ENCODE data around the gene SPATA20. TPM values are rescaled to one million over a fixed set of nuclear protein-coding genes. Genes with fewer than 3 reads are reported as not detected.

Gene SPATA20
- total RNA-seq (10 to 100 TPM; 26.9 to 42.3 (median 36.1) TPM), polyA plus RNA-seq (10 to 100 TPM; 70.1 to 80.8 TPM)

DNA sequence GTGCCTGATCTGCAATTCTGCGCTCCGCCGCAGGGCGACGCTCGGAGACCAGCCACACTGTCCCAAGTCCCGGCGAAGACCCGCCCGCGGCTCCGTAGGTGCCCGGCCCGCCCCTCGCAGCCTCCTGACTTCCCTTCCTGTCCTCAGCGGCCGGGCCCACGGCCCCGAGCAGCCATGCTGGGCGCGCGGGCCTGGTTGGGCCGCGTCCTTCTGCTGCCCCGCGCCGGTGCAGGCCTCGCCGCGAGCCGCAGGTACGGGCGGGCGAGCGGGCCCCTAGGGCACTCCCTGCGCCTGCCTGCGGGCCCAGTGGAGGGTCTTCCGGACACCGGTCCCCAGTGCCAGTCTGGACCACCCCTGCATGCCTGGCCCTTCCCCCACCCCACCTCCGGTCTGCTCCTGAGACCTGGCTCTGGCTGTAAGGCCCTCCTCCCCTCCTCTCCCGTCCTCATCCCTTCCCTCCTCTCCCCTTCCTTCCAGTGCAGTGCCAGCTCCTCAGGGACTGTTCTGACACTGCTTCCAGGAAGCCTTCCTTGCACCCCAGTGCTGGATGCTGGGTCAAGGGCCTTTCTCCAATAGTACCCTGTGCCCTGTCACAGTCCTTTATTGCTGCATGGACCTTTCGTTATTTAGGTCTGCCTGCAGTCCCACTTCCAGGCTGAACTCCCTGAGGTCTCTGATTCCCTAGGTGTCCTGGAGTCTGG, at the start of gene SPATA20:
Gene SPATA20 (plus strand): TSS at position 140 of the 701 bp plus-strand sequence. CDS start 35 bp downstream, at position 175.
- 1 to 3% methylated on average over 21 to 42 of the region's 42 CpGs for WGBS, 2 donors
- peak; percentile 62 to 82 (median 72) for ATAC-seq
- Histone ChIP-seq H3K27ac (peak within 1 kb of the TSS; percentile 38 to 78 (median 52)), H3K27me3 (no peaks in the 10 kb centered on the region), H3K4me1 (peaks cover 7 to 19% (median 16%) of the 10 kb centered on the region in 3 donors), H3K4me3 (peak within 1 kb of the TSS; percentile 31 to 74 (median 58)), H3K9me3 (no peaks in the 10 kb centered on the region), H3K36me3 (peaks cover 0 to 4% (median 0%) of the 10 kb centered on the region in 3 donors)
- peak; percentile 89 to 97 (median 93) for DNase-seq
- TF ChIP-seq, protein P1, sequence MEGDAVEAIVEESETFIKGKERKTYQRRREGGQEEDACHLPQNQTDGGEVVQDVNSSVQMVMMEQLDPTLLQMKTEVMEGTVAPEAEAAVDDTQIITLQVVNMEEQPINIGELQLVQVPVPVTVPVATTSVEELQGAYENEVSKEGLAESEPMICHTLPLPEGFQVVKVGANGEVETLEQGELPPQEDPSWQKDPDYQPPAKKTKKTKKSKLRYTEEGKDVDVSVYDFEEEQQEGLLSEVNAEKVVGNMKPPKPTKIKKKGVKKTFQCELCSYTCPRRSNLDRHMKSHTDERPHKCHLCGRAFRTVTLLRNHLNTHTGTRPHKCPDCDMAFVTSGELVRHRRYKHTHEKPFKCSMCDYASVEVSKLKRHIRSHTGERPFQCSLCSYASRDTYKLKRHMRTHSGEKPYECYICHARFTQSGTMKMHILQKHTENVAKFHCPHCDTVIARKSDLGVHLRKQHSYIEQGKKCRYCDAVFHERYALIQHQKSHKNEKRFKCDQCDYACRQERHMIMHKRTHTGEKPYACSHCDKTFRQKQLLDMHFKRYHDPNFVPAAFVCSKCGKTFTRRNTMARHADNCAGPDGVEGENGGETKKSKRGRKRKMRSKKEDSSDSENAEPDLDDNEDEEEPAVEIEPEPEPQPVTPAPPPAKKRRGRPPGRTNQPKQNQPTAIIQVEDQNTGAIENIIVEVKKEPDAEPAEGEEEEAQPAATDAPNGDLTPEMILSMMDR (IDR thresholded peaks at IDR 0.05) = peak; percentile 84 to 99 (median 96)
- FAIRE-seq = no peak
- intact Hi-C loops (cut with DNase I) = loop anchor here in 2 of 3 donors (5.0 to 10.0 kb wide), 4 partner anchors 75 to 298 kb away; no protein-coding TSS in a partner anchor

DNA sequence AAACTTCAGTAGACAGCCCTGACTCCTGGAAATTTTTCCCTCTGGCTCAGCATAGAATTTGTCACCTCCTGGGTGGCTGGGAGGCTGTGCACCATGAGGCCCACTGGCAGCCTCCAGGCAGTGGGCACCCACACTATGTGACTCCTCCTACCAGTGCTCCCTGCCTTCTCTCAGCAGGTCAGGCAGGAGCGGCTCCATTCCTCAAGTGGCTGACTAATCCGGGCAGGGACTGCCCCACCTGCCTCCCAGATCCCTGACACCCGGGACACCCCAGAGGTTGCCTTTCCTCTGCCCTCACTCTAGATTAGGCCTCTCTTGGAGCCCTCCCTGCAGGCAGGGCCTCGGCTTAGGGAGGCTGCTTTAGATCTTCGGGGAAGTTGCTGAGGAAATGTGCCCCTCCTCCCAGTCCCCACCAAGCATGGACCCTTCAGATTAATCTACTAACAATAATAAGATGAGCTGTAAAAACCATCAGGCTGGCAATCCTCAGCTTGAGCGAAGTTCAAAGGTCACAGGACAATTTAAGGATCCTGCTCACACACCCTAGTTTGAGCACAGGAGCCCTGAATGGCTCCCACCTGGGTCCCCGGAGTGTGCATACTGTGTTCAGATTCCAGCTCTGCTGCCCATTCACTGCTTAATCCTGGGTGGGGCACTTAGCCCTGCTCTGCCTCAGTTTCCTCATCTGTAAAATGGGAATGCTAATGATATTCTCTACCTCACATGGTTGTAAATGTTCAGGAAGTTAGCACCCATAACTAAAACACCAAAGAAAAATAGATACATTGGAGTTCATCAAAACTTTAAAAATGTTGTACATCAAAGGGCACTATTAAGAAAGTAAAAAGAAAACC, 48.7 kb upstream of the SPATA20 start:
- Histone ChIP-seq H3K4me3 (no peak overlapping the region), H3K27me3 (no peaks in the 10 kb centered on the region), H3K9me3 (no peaks in the 10 kb centered on the region), H3K27ac (no peak overlapping the region), H3K36me3 (no peaks in the 10 kb centered on the region), H3K4me1 (no peaks in the 10 kb centered on the region)
- DNase-seq (no peak), FAIRE-seq (no peak), ATAC-seq (no peak)
- WGBS, 2 donors = 78 to 81% methylated on average over 7 of the region's 7 CpGs
- intact Hi-C loops (cut with DNase I) = no loop called here
- TF ChIP-seq, protein P1 (IDR thresholded peaks at IDR 0.05) = no peak

DNA sequence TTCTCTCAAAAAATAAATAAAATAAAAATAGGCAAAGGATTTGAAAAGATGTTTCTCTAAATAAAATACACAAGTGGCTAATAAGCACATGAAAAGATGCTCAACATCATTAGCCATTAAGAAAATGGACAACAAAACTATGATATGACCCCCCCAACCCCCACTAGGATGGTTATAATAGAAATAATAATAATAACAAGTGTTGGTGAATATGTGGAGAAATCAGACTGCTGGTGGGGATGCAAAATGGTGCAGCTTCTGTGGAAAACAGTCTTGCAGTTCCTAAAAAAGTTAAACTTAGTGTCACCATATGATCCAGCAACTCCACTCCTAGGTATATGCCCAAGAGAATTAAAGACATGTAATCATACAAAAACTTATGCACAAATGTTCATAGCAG, 47.7 kb upstream of the SPATA20 start:
- H3K27ac ChIP-seq = no peak overlapping the region
- intact Hi-C loops (cut with DNase I) = no loop called here
- H3K9me3 ChIP-seq = no peaks in the 10 kb centered on the region
- TF ChIP-seq, protein P1 (IDR thresholded peaks at IDR 0.05) = no peak
- no peaks in the 10 kb centered on the region for H3K4me1 ChIP-seq
- ATAC-seq (no peak), DNase-seq (no peak), FAIRE-seq (no peak)
- H3K36me3 ChIP-seq = no peaks in the 10 kb centered on the region
- no peak overlapping the region for H3K4me3 ChIP-seq
- no peaks in the 10 kb centered on the region for H3K27me3 ChIP-seq

DNA sequence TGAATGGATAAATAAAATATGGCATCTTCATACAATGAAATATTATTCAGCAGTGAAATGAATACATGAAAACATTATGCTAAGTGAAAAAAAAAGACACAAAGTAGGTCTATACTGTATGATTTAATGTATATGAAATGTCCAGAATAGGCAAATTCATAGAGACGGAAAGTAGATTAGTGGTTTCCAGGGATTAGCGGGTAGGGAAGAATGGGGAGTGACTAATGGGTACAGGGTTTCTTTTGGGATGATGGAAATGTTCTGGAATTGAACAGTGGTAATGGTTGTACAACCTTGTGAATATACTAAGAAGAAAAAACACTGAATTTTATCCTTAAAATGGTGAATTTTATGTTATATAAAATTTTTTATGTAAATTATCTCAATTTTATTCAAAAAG, 47.3 kb upstream of the SPATA20 start:
- intact Hi-C loops (cut with DNase I) = no loop called here

More for the DNA sequence above, 47.3 kb upstream of the SPATA20 start:
- Histone ChIP-seq H3K9me3 (no peaks in the 10 kb centered on the region), H3K4me3 (no peak overlapping the region), H3K27me3 (no peaks in the 10 kb centered on the region), H3K27ac (no peak overlapping the region), H3K36me3 (no peaks in the 10 kb centered on the region), H3K4me1 (no peaks in the 10 kb centered on the region)
- TF ChIP-seq, protein P1 (IDR thresholded peaks at IDR 0.05) = no peak
- DNase-seq = no peak
- no peak for ATAC-seq
- 94 to 97% methylated on average over 2 of the region's 2 CpGs for WGBS, 2 donors
- FAIRE-seq = no peak

Data from pancreas (tissue), 10 donors.